H7 (cell line): ENCODE data around the gene CRTC3. TPM values are rescaled to one million over a fixed set of nuclear protein-coding genes. Genes with fewer than 3 reads are reported as not detected.

Source experiments
- total RNA-seq: library from RNA; depleted of rRNA; stranded (reverse); fragments of >200 nt; shearing (Covaris generic); gene quantifications from 2 replicates; pipeline ENCODE4 v1.2.3, GENCODE V29; 2014; rRNA removed

Gene CRTC3
- total RNA-seq, 1 experiment from 2014 or later = 3.3 TPM

Other genes starting within 250 kb of the CRTC3 start
- 0.55 and 0.73 TPM in 2 replicates for gene ZNF774, start 177.6 kb upstream of the CRTC3 start, total RNA-seq
- 74.7 and 87.6 TPM in 2 replicates for gene IQGAP1, start 141.7 kb upstream of the CRTC3 start, total RNA-seq
- gene BLM, start 187.4 kb downstream of the CRTC3 start, total RNA-seq = 29.7 and 36.4 TPM in 2 replicates